GM12878 (cell line): ENCODE data around the gene AAGAB. TPM values are rescaled to one million over a fixed set of nuclear protein-coding genes. Genes with fewer than 3 reads are reported as not detected.

Source experiments
- ATAC-seq: fragments of 200-7000 bp; cut with Tn5 transposase; 3 replicates; pipeline ENCODE4 v1.9.1; 2020; ENCODE audit warnings: mild to moderate bottlenecking, moderate library complexity
- BruUV-seq: library from RNA; stranded (reverse); fragments of 400-500 nt; replicated peaks from 2 replicates; lab custom pipeline; 2021; lab: Mats Ljungman, UMichigan
- CTCF ChIA-PET: fragments of 300-600 bp; sonication (Branson Sonifier 250); formaldehyde crosslinking; extraction: SDS; loops from one replicate; lab custom pipeline; 2021; ENCODE audit warnings: inconsistent platforms; lab: Yijun Ruan, JAX
- POLR2A ChIA-PET: fragments of 350-600 bp; formaldehyde crosslinking; extraction: SDS; loops from one replicate; lab custom pipeline; 2021; ENCODE audit warnings: inconsistent platforms; lab: Charles Lee
- RAD21 ChIA-PET: fragments of 300-600 bp; sonication (Branson Sonifier 250); formaldehyde crosslinking; loops from one replicate; lab custom pipeline; 2023; ENCODE audit warnings: antibody characterized with exemption; ENCODE audit not compliant: unreplicated experiment; lab: Charles Lee
- SMC1A ChIA-PET: fragments of 300-600 bp; sonication (Branson Sonifier 250); formaldehyde crosslinking; loops from one replicate; lab custom pipeline; 2023; ENCODE audit not compliant: unreplicated experiment, uncharacterized antibody; lab: Charles Lee
- DNase-seq: peaks from one replicate; pipeline ENCODE4 v3.0.0-alpha.2; 2011; ENCODE audit warnings: low read depth, low spot score
- FAIRE-seq: peaks from 3 replicates; lab custom pipeline; 2011; peaks lifted over from hg19 to GRCh38; lab: Jason Lieb, UNC
- H2AFZ ChIP-seq: 2 replicates; pipeline ENCODE4 v1.6.0; 2011; ENCODE audit warnings: low read depth, low read length, control low read depth; ENCODE audit not compliant: control insufficient read depth
- H3K27ac ChIP-seq: 2 replicates; pipeline ENCODE4 v1.5.1; 2011; ENCODE audit warnings: control low read depth; ENCODE audit not compliant: control insufficient read depth, insufficient read depth
- H3K27me3 ChIP-seq, 2 experiments: replicated peaks in 1 of 2; 2 replicates each; pipeline versions ENCODE4 v1.6.0 to v1.6.1; 2011; ENCODE audit warnings: low read length in 1 of 2; ENCODE audit not compliant: control insufficient read depth in 2 of 2, insufficient read depth in 2 of 2
- H3K36me3 ChIP-seq, 2 experiments: 2 replicates each; pipeline ENCODE4 v1.5.1; 2011; ENCODE audit warnings: low read length in 1 of 2; ENCODE audit not compliant: control insufficient read depth in 2 of 2, insufficient read depth in 2 of 2
- H3K4me1 ChIP-seq: 2 replicates; pipeline ENCODE4 v1.6.1; 2011; ENCODE audit warnings: mild to moderate bottlenecking, low read length, moderate library complexity, mixed read lengths; ENCODE audit not compliant: control insufficient read depth, insufficient read depth
- H3K4me2 ChIP-seq: 2 replicates; pipeline ENCODE4 v1.6.0; 2011; ENCODE audit warnings: control low read depth; ENCODE audit not compliant: control insufficient read depth, insufficient read depth
- H3K4me3 ChIP-seq: fragments of 200-600 bp; sonication (generic); 2 replicates; pipeline ENCODE4 v1.5.1; 2016
- H3K79me2 ChIP-seq: 2 replicates; pipeline ENCODE4 v1.6.0; 2011; ENCODE audit warnings: low read length; ENCODE audit not compliant: control insufficient read depth, insufficient read depth
- H3K9ac ChIP-seq: 2 replicates; pipeline ENCODE4 v1.8.0; 2011; ENCODE audit warnings: low read length, control low read depth, mixed read lengths; ENCODE audit not compliant: control insufficient read depth, insufficient read depth
- H3K9me3 ChIP-seq: replicated peaks from 3 replicates; pipeline ENCODE4 v1.5.1; 2011; ENCODE audit warnings: mild to moderate bottlenecking, low read length; ENCODE audit not compliant: control insufficient read depth, insufficient read depth
- H4K20me1 ChIP-seq: 2 replicates; pipeline ENCODE4 v1.6.0; 2011; ENCODE audit not compliant: control insufficient read depth, insufficient read depth
- ASH2L ChIP-seq: fragments of 300-600, 200-600 bp; sonication (generic); IDR thresholded peaks from 2 replicates; pipeline ENCODE4 v1.6.1; 2017; ENCODE audit warnings: low read depth, mild to moderate bottlenecking, borderline replicate concordance
- BCL11A ChIP-seq: IDR thresholded peaks from 2 replicates; pipeline ENCODE4 v1.6.1; 2011; ENCODE audit warnings: low read depth, low read length
- BHLHE40 ChIP-seq, 2 experiments: fragments of 450-650 bp in 1 of 2; IDR thresholded peaks; 2 replicates each; pipeline ENCODE4 v1.6.1; 2011 to 2017; ENCODE audit warnings: low read depth in 2 of 2, borderline replicate concordance in 1 of 2, improper control_type of control experiment in 1 of 2, low read length in 1 of 2, mild to moderate bottlenecking in 1 of 2
- CBX3 ChIP-seq: fragments of 200-600 bp; sonication (generic); IDR thresholded peaks from 2 replicates; pipeline ENCODE4 v1.6.1; 2016; ENCODE audit warnings: low read depth, borderline replicate concordance
- CEBPB ChIP-seq, 2 experiments: fragments of 150-350 bp in 1 of 2; IDR thresholded peaks; 2 replicates each; pipeline ENCODE4 v1.6.1; 2012 to 2014; ENCODE audit warnings: low read depth in 2 of 2, low read length in 2 of 2, borderline replicate concordance in 1 of 2, inconsistent platforms in 1 of 2
- DPF2 ChIP-seq: fragments of 450-650 bp; IDR thresholded peaks from 2 replicates; pipeline ENCODE4 v1.6.1; 2017; ENCODE audit warnings: mild to moderate bottlenecking
- MTA2 ChIP-seq: fragments of 450-650 bp; IDR thresholded peaks from 2 replicates; pipeline ENCODE4 v1.6.1; 2016; ENCODE audit warnings: low read depth, mild to moderate bottlenecking, moderate library complexity
- MYB ChIP-seq: fragments of 150-350 bp; IDR thresholded peaks from 2 replicates; pipeline ENCODE4 v1.6.1; 2014; ENCODE audit warnings: mild to moderate bottlenecking, low read depth, low read length, borderline replicate concordance
- POLR2AphosphoS5 ChIP-seq: IDR thresholded peaks from 2 replicates; pipeline ENCODE4 v1.6.1; 2011; ENCODE audit warnings: mild to moderate bottlenecking, low read length, inconsistent platforms
- RELA ChIP-seq: fragments of 450-650 bp; IDR thresholded peaks from 2 replicates; pipeline ENCODE4 v1.8.0; 2014; ENCODE audit warnings: borderline replicate concordance; ENCODE audit not compliant: partially characterized antibody
- SMARCA5 ChIP-seq: fragments of 450-650 bp; IDR thresholded peaks from 2 replicates; pipeline ENCODE4 v1.6.1; 2017; ENCODE audit warnings: mild to moderate bottlenecking
- SREBF2 ChIP-seq: IDR thresholded peaks from 2 replicates; pipeline ENCODE4 v1.6.1; 2012; ENCODE audit warnings: mild to moderate bottlenecking, low read length
- ZNF384 ChIP-seq: IDR thresholded peaks from 2 replicates; pipeline ENCODE4 v1.6.1; 2012; ENCODE audit warnings: low read depth, mild to moderate bottlenecking, low read length, improper control_type of control experiment, borderline replicate concordance
- ZNF622 ChIP-seq: fragments of 450-650 bp; IDR thresholded peaks from 2 replicates; pipeline ENCODE4 v1.6.1; 2017; ENCODE audit warnings: mild to moderate bottlenecking, inconsistent platforms
- WGBS: methylation state at CpG from one replicate; pipeline ENCODE4 v1.1.6; 2016; ENCODE audit warnings: low lambda C conversion rate; ENCODE audit not compliant: insufficient replicate concordance, insufficient coverage; ENCODE audit errors: missing lambda C conversion rate; 5-methylcytosine and 5-hydroxymethylcytosine counted together
- in situ Hi-C: fragments of 300-500 bp; cut with MboI; formaldehyde crosslinking; loops from 9 replicates; pipeline ENCODE4 v1.14.3; 2018; ENCODE audit warnings: mixed read lengths
- intact Hi-C: fragments of 100-400 bp; cut with micrococcal nuclease; formaldehyde crosslinking; loops from one replicate; pipeline ENCODE4 v1.14.2; 2022; ENCODE audit not compliant: unreplicated experiment
- polyA plus RNA-seq, 11 experiments: library from polyadenylated mRNA; depleted of rRNA in 4 of 11; unstranded in 6 of 11; stranded (reverse) in 5 of 11; fragments of >200 nt; fragmentation: Nextera tagmentation in 4 of 11; fragmentation: Illumina TruSeq in 1 of 11; extraction: Ambion mirVana in 4 of 11; extraction: Trizol in 1 of 11; gene quantifications; 1 replicate in 1 of 11; 2 replicates in 10 of 11; pipeline versions ENCODE4 v1.2.1 to v1.2.3, GENCODE V29; 2011 to 2016; ENCODE audit warnings: inconsistent platforms in 2 of 11, missing spikeins in 2 of 11, low read depth in 1 of 11
- total RNA-seq, 4 experiments: library from RNA; depleted of rRNA in 3 of 4; stranded (reverse); fragments of >200 nt in 3 of 4; fragmentation: Illumina TruSeq in 1 of 4; extraction: Trizol in 1 of 4; gene quantifications; 2 replicates each; pipeline versions ENCODE4 v1.2.1 to v1.2.3, GENCODE V29; 2013 to 2021
- TF ChIP-seq, protein P1 (sequence below): fragments of 450-650 bp; formaldehyde crosslinking; IDR thresholded peaks from 2 replicates; pipeline ENCODE4 v1.5.0; 2022; ENCODE audit warnings: mild to moderate bottlenecking, missing genetic modification characterization
- TF ChIP-seq, protein P2 (sequence below), 3 experiments: IDR thresholded peaks in 2 of 3; conservative IDR thresholded peaks in 1 of 3; 2 replicates each; pipeline ENCODE4 v1.5.1; 2011; ENCODE audit warnings: low read depth in 3 of 3, low read length in 3 of 3, mild to moderate bottlenecking in 3 of 3, control low read depth in 2 of 3, moderate library complexity in 2 of 3, inconsistent platforms in 1 of 3, mixed read lengths in 1 of 3; ENCODE audit not compliant: control insufficient read depth in 2 of 3, insufficient read depth in 1 of 3; ENCODE audit errors: extremely low read depth in 1 of 3
- TF ChIP-seq, protein P3 (sequence below): fragments of 450-650 bp; IDR thresholded peaks from 2 replicates; pipeline ENCODE4 v1.6.1; 2017; ENCODE audit warnings: low read depth, mild to moderate bottlenecking, moderate library complexity
- TF ChIP-seq, protein P4 (sequence below): IDR thresholded peaks from 2 replicates; pipeline ENCODE4 v1.6.1; 2011; ENCODE audit warnings: low read depth, mild to moderate bottlenecking, low read length, moderate library complexity, borderline replicate concordance; ENCODE audit errors: extremely low read depth

Gene AAGAB
- total and polyA plus RNA-seq, 10 of the 15 experiments (the other 5 are each of a cell fraction or from before 2014, with no cell fraction given), result 11.4 to 62.3 (median 38.0) TPM

DNA sequence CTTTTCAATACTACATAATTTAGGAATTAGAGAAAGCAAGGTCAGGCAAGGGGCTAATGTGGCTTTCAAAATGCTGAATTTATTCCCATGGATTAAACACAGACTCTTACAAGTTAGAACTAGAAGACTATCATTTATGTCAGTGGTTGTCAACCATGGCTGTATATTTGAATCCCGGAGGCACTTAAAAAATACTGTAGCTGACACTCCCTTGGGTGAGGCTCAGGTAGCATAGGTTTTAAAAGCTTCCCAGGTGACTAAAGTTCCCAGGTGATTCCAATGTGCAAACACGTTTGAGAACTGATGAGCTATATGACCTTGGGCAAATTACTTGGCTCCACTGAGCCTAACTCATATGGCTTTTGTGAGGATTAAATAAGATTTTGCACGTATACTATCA, 29.6 kb downstream of the AAGAB start:
- RAD21 ChIA-PET, result interaction anchor here (0.7 to 1.1 kb wide), 2 partner anchors 105 to 141 kb away, joined by 3 to 4 read pairs; no protein-coding TSS in a partner anchor
- SMC1A ChIA-PET, result interaction anchor here (1.1 kb wide), 1 partner anchor 15 kb away, joined by 4 read pairs; no protein-coding TSS in a partner anchor
- Histone ChIP-seq H3K4me2 (no peak overlapping the region), H3K9ac (no peak overlapping the region), H3K36me3 (peaks cover 0 to 2% of the 10 kb centered on the region in 2 experiments; a peak in 3 of 4 replicates), H2AFZ (no peak overlapping the region), H3K27ac (no peak overlapping the region), H3K4me1 (no peaks in the 10 kb centered on the region), H3K9me3 (no peaks in the 10 kb centered on the region), H4K20me1 (no peaks in the 10 kb centered on the region), H3K4me3 (no peak overlapping the region), H3K79me2 (no peaks in the 10 kb centered on the region), H3K27me3 (no peaks in the 10 kb centered on the region)
- BruUV-seq, result no TSS peak
- intact Hi-C loops (no loop called here), in situ Hi-C loops (no loop called here)
- POLR2A ChIA-PET, result no interaction called here
- WGBS, result 69% methylated on average over 3 of the region's 3 CpGs
- CTCF ChIA-PET, result no interaction called here
- DNase-seq, result no peak
- ATAC-seq, result no peak
- no peak for FAIRE-seq
- TF ChIP-seq, protein P1, sequence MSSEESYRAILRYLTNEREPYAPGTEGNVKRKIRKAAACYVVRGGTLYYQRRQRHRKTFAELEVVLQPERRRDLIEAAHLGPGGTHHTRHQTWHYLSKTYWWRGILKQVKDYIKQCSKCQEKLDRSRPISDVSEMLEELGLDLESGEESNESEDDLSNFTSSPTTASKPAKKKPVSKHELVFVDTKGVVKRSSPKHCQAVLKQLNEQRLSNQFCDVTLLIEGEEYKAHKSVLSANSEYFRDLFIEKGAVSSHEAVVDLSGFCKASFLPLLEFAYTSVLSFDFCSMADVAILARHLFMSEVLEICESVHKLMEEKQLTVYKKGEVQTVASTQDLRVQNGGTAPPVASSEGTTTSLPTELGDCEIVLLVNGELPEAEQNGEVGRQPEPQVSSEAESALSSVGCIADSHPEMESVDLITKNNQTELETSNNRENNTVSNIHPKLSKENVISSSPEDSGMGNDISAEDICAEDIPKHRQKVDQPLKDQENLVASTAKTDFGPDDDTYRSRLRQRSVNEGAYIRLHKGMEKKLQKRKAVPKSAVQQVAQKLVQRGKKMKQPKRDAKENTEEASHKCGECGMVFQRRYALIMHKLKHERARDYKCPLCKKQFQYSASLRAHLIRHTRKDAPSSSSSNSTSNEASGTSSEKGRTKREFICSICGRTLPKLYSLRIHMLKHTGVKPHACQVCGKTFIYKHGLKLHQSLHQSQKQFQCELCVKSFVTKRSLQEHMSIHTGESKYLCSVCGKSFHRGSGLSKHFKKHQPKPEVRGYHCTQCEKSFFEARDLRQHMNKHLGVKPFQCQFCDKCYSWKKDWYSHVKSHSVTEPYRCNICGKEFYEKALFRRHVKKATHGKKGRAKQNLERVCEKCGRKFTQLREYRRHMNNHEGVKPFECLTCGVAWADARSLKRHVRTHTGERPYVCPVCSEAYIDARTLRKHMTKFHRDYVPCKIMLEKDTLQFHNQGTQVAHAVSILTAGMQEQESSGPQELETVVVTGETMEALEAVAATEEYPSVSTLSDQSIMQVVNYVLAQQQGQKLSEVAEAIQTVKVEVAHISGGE (CRISPR knock-in tag), result no peak
- TF ChIP-seq ZNF384 (no peak), BHLHE40 (IDR thresholded peaks at IDR 0.05; ENCODE audit: borderline replicate concordance in 1 of 2, low read depth in 2 of 2, low read length in 1 of 2) (no peak), DPF2 (no peak), CBX3 (no peak), ZNF622 (no peak), POLR2AphosphoS5 (no peak), SMARCA5 (no peak), CEBPB (IDR thresholded peaks at IDR 0.05; ENCODE audit: borderline replicate concordance in 1 of 2, low read depth in 2 of 2, low read length in 2 of 2) (no peak), BCL11A (no peak), ASH2L (no peak), MYB (no peak), RELA (no peak), SREBF2 (no peak), MTA2 (no peak)
- TF ChIP-seq, protein P2, sequence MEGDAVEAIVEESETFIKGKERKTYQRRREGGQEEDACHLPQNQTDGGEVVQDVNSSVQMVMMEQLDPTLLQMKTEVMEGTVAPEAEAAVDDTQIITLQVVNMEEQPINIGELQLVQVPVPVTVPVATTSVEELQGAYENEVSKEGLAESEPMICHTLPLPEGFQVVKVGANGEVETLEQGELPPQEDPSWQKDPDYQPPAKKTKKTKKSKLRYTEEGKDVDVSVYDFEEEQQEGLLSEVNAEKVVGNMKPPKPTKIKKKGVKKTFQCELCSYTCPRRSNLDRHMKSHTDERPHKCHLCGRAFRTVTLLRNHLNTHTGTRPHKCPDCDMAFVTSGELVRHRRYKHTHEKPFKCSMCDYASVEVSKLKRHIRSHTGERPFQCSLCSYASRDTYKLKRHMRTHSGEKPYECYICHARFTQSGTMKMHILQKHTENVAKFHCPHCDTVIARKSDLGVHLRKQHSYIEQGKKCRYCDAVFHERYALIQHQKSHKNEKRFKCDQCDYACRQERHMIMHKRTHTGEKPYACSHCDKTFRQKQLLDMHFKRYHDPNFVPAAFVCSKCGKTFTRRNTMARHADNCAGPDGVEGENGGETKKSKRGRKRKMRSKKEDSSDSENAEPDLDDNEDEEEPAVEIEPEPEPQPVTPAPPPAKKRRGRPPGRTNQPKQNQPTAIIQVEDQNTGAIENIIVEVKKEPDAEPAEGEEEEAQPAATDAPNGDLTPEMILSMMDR (IDR thresholded peaks at IDR 0.05 in 2 of 3, conservative IDR thresholded peaks at IDR 0.05 in 1 of 3; ENCODE audit: control insufficient read depth in 2 of 3, extremely low read depth in 1 of 3, insufficient read depth in 1 of 3, low read depth in 3 of 3, low read length in 3 of 3), result no peak
- TF ChIP-seq, protein P3, sequence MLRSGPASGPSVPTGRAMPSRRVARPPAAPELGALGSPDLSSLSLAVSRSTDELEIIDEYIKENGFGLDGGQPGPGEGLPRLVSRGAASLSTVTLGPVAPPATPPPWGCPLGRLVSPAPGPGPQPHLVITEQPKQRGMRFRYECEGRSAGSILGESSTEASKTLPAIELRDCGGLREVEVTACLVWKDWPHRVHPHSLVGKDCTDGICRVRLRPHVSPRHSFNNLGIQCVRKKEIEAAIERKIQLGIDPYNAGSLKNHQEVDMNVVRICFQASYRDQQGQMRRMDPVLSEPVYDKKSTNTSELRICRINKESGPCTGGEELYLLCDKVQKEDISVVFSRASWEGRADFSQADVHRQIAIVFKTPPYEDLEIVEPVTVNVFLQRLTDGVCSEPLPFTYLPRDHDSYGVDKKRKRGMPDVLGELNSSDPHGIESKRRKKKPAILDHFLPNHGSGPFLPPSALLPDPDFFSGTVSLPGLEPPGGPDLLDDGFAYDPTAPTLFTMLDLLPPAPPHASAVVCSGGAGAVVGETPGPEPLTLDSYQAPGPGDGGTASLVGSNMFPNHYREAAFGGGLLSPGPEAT, result no peak
- TF ChIP-seq, protein P4, sequence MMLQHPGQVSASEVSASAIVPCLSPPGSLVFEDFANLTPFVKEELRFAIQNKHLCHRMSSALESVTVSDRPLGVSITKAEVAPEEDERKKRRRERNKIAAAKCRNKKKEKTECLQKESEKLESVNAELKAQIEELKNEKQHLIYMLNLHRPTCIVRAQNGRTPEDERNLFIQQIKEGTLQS, result no peak
